ENCODE data around the gene UTP14C. TPM values are rescaled to one million over a fixed set of nuclear protein-coding genes. Genes with fewer than 3 reads are reported as not detected.

Gene UTP14C
- total and polyA plus RNA-seq, 2 donors (not counting 3 experiments of a cell fraction or from before 2014, with no cell fraction given), result 4.1 to 10.9 TPM

DNA sequence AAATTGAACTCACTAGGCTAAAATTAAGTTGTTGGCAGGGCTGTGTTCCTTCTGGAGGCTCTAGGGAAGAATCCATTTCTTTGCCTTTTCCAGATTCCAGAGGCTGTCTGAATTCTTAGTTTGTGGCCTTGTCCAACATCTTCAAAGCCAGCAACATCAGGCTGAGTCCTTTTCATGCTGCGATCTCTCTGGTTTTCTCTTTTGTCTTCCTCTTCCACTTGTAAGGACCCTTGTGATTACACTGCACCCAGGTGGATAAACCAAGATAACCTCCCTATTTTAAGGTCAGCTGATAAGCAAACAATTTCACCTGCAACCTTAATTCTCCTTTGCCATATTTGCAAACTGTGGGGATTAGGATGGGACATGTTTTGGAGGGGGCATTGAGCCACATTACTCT lies 11.5 kb downstream of the UTP14C start:
- Histone ChIP-seq H3K79me2 (ENCODE audit: control insufficient read depth, insufficient read depth, low read length) (no peaks in the 10 kb centered on the region), H4K20me1 (replicated peaks; ENCODE audit: control insufficient read depth, extremely low read depth, insufficient read depth, low read length) (no peaks in the 10 kb centered on the region), H3K9me3 (replicated peaks; ENCODE audit: control insufficient read depth, insufficient read depth, low read length) (no peaks in the 10 kb centered on the region), H3K9ac (replicated peaks; ENCODE audit: extremely low read depth, insufficient read depth, low read length) (no peak overlapping the region), H3K27ac (ENCODE audit: insufficient read depth, low read depth, low read length) (no peak overlapping the region), H3K4me3 (replicated peaks in 1 of 3; ENCODE audit: insufficient read depth in 1 of 3, low read depth in 1 of 3, low read length in 3 of 3) (no peak overlapping the region), H3K4me2 (ENCODE audit: insufficient read depth, low read length) (no peak overlapping the region), H3K4me1 (ENCODE audit: control insufficient read depth, extremely low read depth, insufficient read depth, low read length) (no peaks in the 10 kb centered on the region), H3K27me3 (ENCODE audit: control insufficient read depth in 2 of 2, insufficient read depth in 2 of 2, low read length in 2 of 2) (no peaks in the 10 kb centered on the region), H3K9me1 (replicated peaks; ENCODE audit: control insufficient read depth, extremely low read depth, insufficient read depth, low read length) (no peaks in the 10 kb centered on the region), H3K36me3 (ENCODE audit: control insufficient read depth in 2 of 2, extremely low read depth in 1 of 2, insufficient read depth in 2 of 2, low read length in 2 of 2) (no peaks in the 10 kb centered on the region), H2AFZ (ENCODE audit: low read depth, low read length) (no peak overlapping the region)
- intact Hi-C loops (cut with micrococcal nuclease) (no loop called here), dilution Hi-C loops (cut with MboI; ENCODE audit: extremely low pct_ligation_motif_present, low sequenced_read_pairs) (no loop called here)
- TF ChIP-seq FOS (IDR thresholded peaks at IDR 0.05; ENCODE audit: borderline replicate concordance, insufficient read depth, low read length) (no peak), POLR2A (IDR thresholded peaks at IDR 0.05; ENCODE audit: low read depth, low read length) (no peak), POLR2AphosphoS5 (IDR thresholded peaks at IDR 0.05; ENCODE audit: insufficient read depth, low read depth, low read length) (no peak)
- TF ChIP-seq, protein P1, sequence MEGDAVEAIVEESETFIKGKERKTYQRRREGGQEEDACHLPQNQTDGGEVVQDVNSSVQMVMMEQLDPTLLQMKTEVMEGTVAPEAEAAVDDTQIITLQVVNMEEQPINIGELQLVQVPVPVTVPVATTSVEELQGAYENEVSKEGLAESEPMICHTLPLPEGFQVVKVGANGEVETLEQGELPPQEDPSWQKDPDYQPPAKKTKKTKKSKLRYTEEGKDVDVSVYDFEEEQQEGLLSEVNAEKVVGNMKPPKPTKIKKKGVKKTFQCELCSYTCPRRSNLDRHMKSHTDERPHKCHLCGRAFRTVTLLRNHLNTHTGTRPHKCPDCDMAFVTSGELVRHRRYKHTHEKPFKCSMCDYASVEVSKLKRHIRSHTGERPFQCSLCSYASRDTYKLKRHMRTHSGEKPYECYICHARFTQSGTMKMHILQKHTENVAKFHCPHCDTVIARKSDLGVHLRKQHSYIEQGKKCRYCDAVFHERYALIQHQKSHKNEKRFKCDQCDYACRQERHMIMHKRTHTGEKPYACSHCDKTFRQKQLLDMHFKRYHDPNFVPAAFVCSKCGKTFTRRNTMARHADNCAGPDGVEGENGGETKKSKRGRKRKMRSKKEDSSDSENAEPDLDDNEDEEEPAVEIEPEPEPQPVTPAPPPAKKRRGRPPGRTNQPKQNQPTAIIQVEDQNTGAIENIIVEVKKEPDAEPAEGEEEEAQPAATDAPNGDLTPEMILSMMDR (IDR thresholded peaks at IDR 0.05; ENCODE audit: extremely low read depth in 1 of 2, insufficient read depth in 1 of 2, low read depth in 1 of 2, low read length in 2 of 2), result no peak
- TF ChIP-seq, protein P2, sequence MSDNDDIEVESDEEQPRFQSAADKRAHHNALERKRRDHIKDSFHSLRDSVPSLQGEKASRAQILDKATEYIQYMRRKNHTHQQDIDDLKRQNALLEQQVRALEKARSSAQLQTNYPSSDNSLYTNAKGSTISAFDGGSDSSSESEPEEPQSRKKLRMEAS (IDR thresholded peaks at IDR 0.05; ENCODE audit: insufficient read depth, insufficient read length), result no peak
- ChIA-PET CTCF (no interaction called here), POLR2A (no interaction called here)
- FAIRE-seq (no peak), DNase-seq (ENCODE audit: low read depth, low spot score) (no peak)
- BruUV-seq (replicated peaks), result no TSS peak

DNA sequence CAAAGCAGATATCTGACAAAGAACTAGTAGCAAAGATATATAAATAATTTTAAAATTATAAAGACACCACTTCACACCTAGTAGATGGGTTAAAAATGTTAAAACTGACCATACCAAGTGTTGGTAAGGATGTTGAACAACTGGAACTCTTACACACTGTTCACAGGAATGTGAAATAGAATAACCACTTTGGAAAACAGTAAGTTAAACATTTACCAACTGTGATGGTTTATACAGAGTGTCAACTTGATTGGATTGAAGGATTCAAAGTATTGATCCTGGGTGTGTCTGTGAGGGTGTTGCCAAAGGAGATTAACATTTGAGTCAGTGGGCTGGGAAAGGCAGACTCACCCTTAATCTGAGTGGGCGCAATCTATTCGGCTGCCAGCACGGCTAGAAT lies 19.2 kb downstream of the UTP14C start:
- dilution Hi-C loops (cut with MboI; ENCODE audit: extremely low pct_ligation_motif_present, low sequenced_read_pairs) (no loop called here), intact Hi-C loops (cut with micrococcal nuclease) (no loop called here)
- Histone ChIP-seq H3K9me3 (replicated peaks; ENCODE audit: control insufficient read depth, insufficient read depth, low read length) (no peaks in the 10 kb centered on the region), H3K9ac (replicated peaks; ENCODE audit: extremely low read depth, insufficient read depth, low read length) (no peak overlapping the region), H4K20me1 (replicated peaks; ENCODE audit: control insufficient read depth, extremely low read depth, insufficient read depth, low read length) (no peaks in the 10 kb centered on the region), H2AFZ (ENCODE audit: low read depth, low read length) (no peak overlapping the region), H3K27ac (ENCODE audit: insufficient read depth, low read depth, low read length) (no peak overlapping the region), H3K36me3 (ENCODE audit: control insufficient read depth in 2 of 2, extremely low read depth in 1 of 2, insufficient read depth in 2 of 2, low read length in 2 of 2) (no peaks in the 10 kb centered on the region), H3K4me2 (ENCODE audit: insufficient read depth, low read length) (no peak overlapping the region), H3K4me1 (ENCODE audit: control insufficient read depth, extremely low read depth, insufficient read depth, low read length) (no peaks in the 10 kb centered on the region), H3K9me1 (replicated peaks; ENCODE audit: control insufficient read depth, extremely low read depth, insufficient read depth, low read length) (no peaks in the 10 kb centered on the region), H3K4me3 (replicated peaks in 1 of 3; ENCODE audit: insufficient read depth in 1 of 3, low read depth in 1 of 3, low read length in 3 of 3) (no peak overlapping the region), H3K79me2 (ENCODE audit: control insufficient read depth, insufficient read depth, low read length) (no peaks in the 10 kb centered on the region), H3K27me3 (ENCODE audit: control insufficient read depth in 2 of 2, insufficient read depth in 2 of 2, low read length in 2 of 2) (no peaks in the 10 kb centered on the region)
- CTCF ChIA-PET, result no interaction called here
- no TSS peak for BruUV-seq (replicated peaks)
- POLR2A ChIA-PET, result no interaction called here
- FAIRE-seq (no peak), DNase-seq (ENCODE audit: low read depth, low spot score) (no peak)
- no peak for TF ChIP-seq GATA2 (IDR thresholded peaks at IDR 0.05; ENCODE audit: insufficient read depth, insufficient read length, low read depth, low read length)
- TF ChIP-seq MYC (IDR thresholded peaks at IDR 0.05; ENCODE audit: low read depth, low read length), result no peak
- TF ChIP-seq JUN (IDR thresholded peaks at IDR 0.05; ENCODE audit: borderline replicate concordance, insufficient read depth, insufficient read length, low read depth), result no peak
- no peak for TF ChIP-seq POLR2A (IDR thresholded peaks at IDR 0.05; ENCODE audit: low read depth, low read length)
- TF ChIP-seq, protein P1 (IDR thresholded peaks at IDR 0.05; ENCODE audit: extremely low read depth in 1 of 2, insufficient read depth in 1 of 2, low read depth in 1 of 2, low read length in 2 of 2), result no peak
- TF ChIP-seq EZH2 (IDR thresholded peaks at IDR 0.05; ENCODE audit: borderline replicate concordance, low read depth, low read length, severe bottlenecking), result no peak
- TF ChIP-seq POLR2AphosphoS5 (IDR thresholded peaks at IDR 0.05; ENCODE audit: insufficient read depth, low read depth, low read length), result no peak
- TF ChIP-seq FOS (IDR thresholded peaks at IDR 0.05; ENCODE audit: borderline replicate concordance, insufficient read depth, low read length), result no peak
- TF ChIP-seq, protein P2 (IDR thresholded peaks at IDR 0.05; ENCODE audit: insufficient read depth, insufficient read length), result no peak

All from endothelial cell of umbilical vein (primary cell).